SK-N-SH (cell line): ENCODE data around the gene BCL7B. TPM values are rescaled to one million over a fixed set of nuclear protein-coding genes. Genes with fewer than 3 reads are reported as not detected.
"Not testable (repeated sequence)": the region's sequence is repeated elsewhere in the genome, so short reads cannot be mapped to it uniquely, and the experiment has no call there.

ENCODE experiments used
- CTCF ChIA-PET: fragments of 300-600, 350-600 bp; formaldehyde crosslinking; extraction: SDS; loops from one replicate; lab custom pipeline; 2021; lab: Yijun Ruan, JAX
- POLR2A ChIA-PET: fragments of 350-600 bp; sonication (Branson Sonifier 250); formaldehyde crosslinking; extraction: SDS; loops from one replicate; lab custom pipeline; 2020; ENCODE audit warnings: antibody characterized with exemption, inconsistent platforms; lab: Yijun Ruan, JAX
- DNase-seq: peaks from one replicate; pipeline ENCODE4 v3.0.0; 2012
- H2AFZ ChIP-seq: fragments of 200-600 bp; sonication (generic); 2 replicates; pipeline ENCODE4 v1.8.1; 2016; ENCODE audit warnings: antibody characterized with exemption, mild to moderate bottlenecking, low read depth
- H3F3A ChIP-seq: fragments of 200-600 bp; sonication (generic); replicated peaks from 2 replicates; pipeline ENCODE3; 2016; ENCODE audit warnings: antibody characterized with exemption, mild to moderate bottlenecking; ENCODE audit not compliant: insufficient read depth
- H3K27ac ChIP-seq, 2 experiments: fragments of 200-500 bp in 1 of 2; fragments of 200-600 bp in 1 of 2; sonication (Bioruptor generic) in 1 of 2; sonication (generic), shearing (Covaris generic) in 1 of 2; 2 replicates each; pipeline versions ENCODE4 v1.5.1 to v1.6.1; 2014 to 2016; ENCODE audit warnings: low read depth in 2 of 2, inconsistent platforms in 1 of 2, low read length in 1 of 2, mild to moderate bottlenecking in 1 of 2, mixed read lengths in 1 of 2
- H3K27me3 ChIP-seq: fragments of 200-600 bp; sonication (generic), shearing (Covaris generic); 2 replicates; pipeline ENCODE4 v1.6.1; 2016; ENCODE audit warnings: mixed run types; ENCODE audit not compliant: insufficient read depth
- H3K36me3 ChIP-seq, 2 experiments: fragments of 200-500 bp in 1 of 2; fragments of 200-600 bp in 1 of 2; sonication (Bioruptor generic) in 1 of 2; sonication (generic) in 1 of 2; replicated peaks in 1 of 2; 2 replicates each; pipeline versions ENCODE3 to v1.5.1; 2014 to 2016; ENCODE audit warnings: low read length in 1 of 2, mild to moderate bottlenecking in 1 of 2; ENCODE audit not compliant: insufficient read depth in 2 of 2, control insufficient read depth in 1 of 2
- H3K4me1 ChIP-seq, 2 experiments: fragments of 200-500 bp in 1 of 2; fragments of 200-600 bp in 1 of 2; sonication (Bioruptor generic) in 1 of 2; sonication (generic), shearing (Covaris generic) in 1 of 2; 2 replicates each; pipeline versions ENCODE4 v1.5.1 to v1.6.1; 2014 to 2016; ENCODE audit warnings: low read depth in 1 of 2, low read length in 1 of 2, mixed run types in 1 of 2; ENCODE audit not compliant: insufficient read depth in 2 of 2, control insufficient read depth in 1 of 2
- H3K4me2 ChIP-seq: fragments of 200-600 bp; sonication (generic), shearing (Covaris generic); 2 replicates; pipeline ENCODE4 v1.6.1; 2017; ENCODE audit warnings: mixed run types
- H3K4me3 ChIP-seq, 2 experiments: fragments of 200-500 bp in 1 of 2; fragments of 200-600 bp in 1 of 2; sonication (Bioruptor generic) in 1 of 2; sonication (generic), shearing (Covaris generic) in 1 of 2; 2 replicates each; pipeline versions ENCODE4 v1.5.1 to v1.8.1; 2014 to 2016; ENCODE audit warnings: low read depth in 2 of 2, inconsistent platforms in 1 of 2, low read length in 1 of 2, mild to moderate bottlenecking in 1 of 2, mixed read lengths in 1 of 2, moderate library complexity in 1 of 2
- H3K79me2 ChIP-seq: fragments of 200-600 bp; sonication (generic); 2 replicates; pipeline ENCODE4 v1.8.1; 2017; ENCODE audit warnings: mild to moderate bottlenecking; ENCODE audit not compliant: insufficient read depth
- H3K9ac ChIP-seq: fragments of 200-600 bp; sonication (generic); 2 replicates; pipeline ENCODE4 v1.6.1; 2017; ENCODE audit warnings: mixed run types
- H3K9me2 ChIP-seq: fragments of 200-600 bp; sonication (generic); 2 replicates; pipeline ENCODE4 v1.6.1; 2017; ENCODE audit warnings: mixed run types
- H3K9me3 ChIP-seq: fragments of 200-600 bp; sonication (generic); 2 replicates; pipeline ENCODE4 v1.6.1; 2017; ENCODE audit warnings: mixed run types, mild to moderate bottlenecking, moderate library complexity
- H4K20me1 ChIP-seq: fragments of 200-600 bp; sonication (generic); 2 replicates; pipeline ENCODE4 v1.6.1; 2017; ENCODE audit warnings: mild to moderate bottlenecking, mixed run types; ENCODE audit not compliant: insufficient read depth
- FOSL2 ChIP-seq: IDR thresholded peaks from 2 replicates; pipeline ENCODE4 v1.4.0; 2012; ENCODE audit warnings: low read depth, mild to moderate bottlenecking, moderate library complexity, borderline replicate concordance
- FOXM1 ChIP-seq: IDR thresholded peaks from 2 replicates; pipeline ENCODE4 v1.4.0; 2012; ENCODE audit warnings: low read depth, mild to moderate bottlenecking
- GABPA ChIP-seq: IDR thresholded peaks from 2 replicates; pipeline ENCODE4 v1.4.0; 2012; ENCODE audit warnings: low read depth, mild to moderate bottlenecking
- MXI1 ChIP-seq: IDR thresholded peaks from 2 replicates; pipeline ENCODE4 v1.6.1; 2012; ENCODE audit warnings: mild to moderate bottlenecking, low read depth, low read length, improper control_type of control experiment
- NFIC ChIP-seq: IDR thresholded peaks from 2 replicates; pipeline ENCODE4 v1.4.0; 2012; ENCODE audit warnings: borderline replicate concordance
- RAD21 ChIP-seq: IDR thresholded peaks from 2 replicates; pipeline ENCODE4 v1.6.1; 2012; ENCODE audit warnings: mild to moderate bottlenecking, low read length
- RCOR1 ChIP-seq: fragments of 150-350 bp; IDR thresholded peaks from 2 replicates; pipeline ENCODE4 v1.6.1; 2017; ENCODE audit warnings: antibody characterized with exemption, low read length
- RFX5 ChIP-seq: IDR thresholded peaks from 2 replicates; pipeline ENCODE4 v1.6.1; 2012; ENCODE audit warnings: mild to moderate bottlenecking, improper control_type of control experiment, low read length
- RXRA ChIP-seq: IDR thresholded peaks from 2 replicates; pipeline ENCODE4 v1.4.0; 2012; ENCODE audit warnings: low read depth, mild to moderate bottlenecking, borderline replicate concordance
- SIN3A ChIP-seq: IDR thresholded peaks from 2 replicates; pipeline ENCODE4 v1.6.1; 2012; ENCODE audit warnings: low read depth, mild to moderate bottlenecking, low read length, moderate library complexity, borderline replicate concordance
- WGBS: methylation state at CpG from one replicate; pipeline ENCODE4 v1.1.6; 2017; ENCODE audit warnings: low lambda C conversion rate; 5-methylcytosine and 5-hydroxymethylcytosine counted together
- polyA plus RNA-seq, 3 experiments: library from polyadenylated mRNA; depleted of rRNA; stranded (reverse); fragments of >200 nt; gene quantifications; 2 replicates each; pipeline ENCODE4 v1.2.3, GENCODE V29; 2012
- TF ChIP-seq, protein P1 (sequence below): IDR thresholded peaks from 2 replicates; pipeline ENCODE4 v1.6.1; 2012; ENCODE audit warnings: mild to moderate bottlenecking, low read depth, low read length, moderate library complexity
- TF ChIP-seq, protein P2 (sequence below): fragments of 150-350 bp; IDR thresholded peaks from 2 replicates; pipeline ENCODE4 v1.6.1; 2016; ENCODE audit warnings: mild to moderate bottlenecking, low read depth, low read length

BCL7B gene
- polyA plus RNA-seq, 1 of the 3 experiments (the other 2 are of a cell fraction) = 114 TPM

DNA sequence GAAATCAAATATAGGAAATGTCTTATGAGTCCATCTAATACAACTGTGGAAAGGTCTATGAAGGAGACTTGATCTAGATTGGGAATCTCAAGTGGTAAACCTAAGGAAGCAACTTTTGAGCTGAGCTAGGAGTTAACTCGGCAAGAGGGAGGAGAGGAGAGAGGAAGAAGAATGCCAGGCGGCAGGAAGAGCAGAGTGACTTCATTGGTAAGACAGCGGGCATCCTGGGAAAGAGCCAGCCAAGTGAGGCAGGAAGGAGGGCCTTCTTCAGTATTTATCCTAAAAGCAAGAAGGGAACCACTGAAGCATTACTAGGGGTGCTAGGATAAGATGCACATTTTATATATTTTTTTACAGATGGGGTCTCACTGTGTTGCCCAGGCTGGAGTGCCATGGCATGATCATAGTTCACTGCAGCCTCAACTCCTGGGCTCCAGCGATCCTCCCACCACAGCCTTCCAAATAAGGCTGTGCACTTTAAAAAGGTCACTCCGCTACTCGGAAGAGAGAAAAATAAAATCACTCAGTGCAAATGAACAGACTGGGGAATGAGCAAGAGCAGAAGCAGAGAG, 2.0 kb downstream of the BCL7B start (continued):
- TF ChIP-seq RFX5 (no peak), GABPA (no peak), RXRA (no peak), MXI1 (no peak), FOXM1 (no peak)
- TF ChIP-seq, protein P1, sequence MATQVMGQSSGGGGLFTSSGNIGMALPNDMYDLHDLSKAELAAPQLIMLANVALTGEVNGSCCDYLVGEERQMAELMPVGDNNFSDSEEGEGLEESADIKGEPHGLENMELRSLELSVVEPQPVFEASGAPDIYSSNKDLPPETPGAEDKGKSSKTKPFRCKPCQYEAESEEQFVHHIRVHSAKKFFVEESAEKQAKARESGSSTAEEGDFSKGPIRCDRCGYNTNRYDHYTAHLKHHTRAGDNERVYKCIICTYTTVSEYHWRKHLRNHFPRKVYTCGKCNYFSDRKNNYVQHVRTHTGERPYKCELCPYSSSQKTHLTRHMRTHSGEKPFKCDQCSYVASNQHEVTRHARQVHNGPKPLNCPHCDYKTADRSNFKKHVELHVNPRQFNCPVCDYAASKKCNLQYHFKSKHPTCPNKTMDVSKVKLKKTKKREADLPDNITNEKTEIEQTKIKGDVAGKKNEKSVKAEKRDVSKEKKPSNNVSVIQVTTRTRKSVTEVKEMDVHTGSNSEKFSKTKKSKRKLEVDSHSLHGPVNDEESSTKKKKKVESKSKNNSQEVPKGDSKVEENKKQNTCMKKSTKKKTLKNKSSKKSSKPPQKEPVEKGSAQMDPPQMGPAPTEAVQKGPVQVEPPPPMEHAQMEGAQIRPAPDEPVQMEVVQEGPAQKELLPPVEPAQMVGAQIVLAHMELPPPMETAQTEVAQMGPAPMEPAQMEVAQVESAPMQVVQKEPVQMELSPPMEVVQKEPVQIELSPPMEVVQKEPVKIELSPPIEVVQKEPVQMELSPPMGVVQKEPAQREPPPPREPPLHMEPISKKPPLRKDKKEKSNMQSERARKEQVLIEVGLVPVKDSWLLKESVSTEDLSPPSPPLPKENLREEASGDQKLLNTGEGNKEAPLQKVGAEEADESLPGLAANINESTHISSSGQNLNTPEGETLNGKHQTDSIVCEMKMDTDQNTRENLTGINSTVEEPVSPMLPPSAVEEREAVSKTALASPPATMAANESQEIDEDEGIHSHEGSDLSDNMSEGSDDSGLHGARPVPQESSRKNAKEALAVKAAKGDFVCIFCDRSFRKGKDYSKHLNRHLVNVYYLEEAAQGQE = no peak

DNA sequence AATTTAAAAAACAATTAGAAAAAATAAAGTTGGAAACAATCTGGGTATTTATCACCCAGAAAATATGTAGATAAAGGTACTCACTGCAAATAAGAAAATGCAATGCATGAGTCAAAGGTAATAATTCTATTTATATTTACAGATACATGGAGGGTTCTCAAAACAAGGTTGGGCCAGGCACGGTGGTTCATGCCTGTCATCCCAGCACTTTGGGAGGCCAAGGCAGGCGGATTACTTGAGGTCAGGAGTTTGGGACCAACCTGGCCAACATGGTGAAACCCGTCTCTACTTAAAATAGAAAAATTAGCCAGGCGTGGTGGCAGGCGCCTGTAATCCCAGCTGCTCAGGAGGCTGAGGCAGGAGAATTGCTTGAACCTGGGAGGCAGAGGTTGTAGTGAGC, 7.4 kb downstream of the BCL7B start:
- POLR2A ChIA-PET, DNase-seq, H3K9me2 ChIP-seq, H3K27me3 ChIP-seq, H3K4me2 ChIP-seq, H3K9me3 ChIP-seq, H3K27ac ChIP-seq, CTCF ChIA-PET, H3K4me3 ChIP-seq, H2AFZ ChIP-seq, H3K9ac ChIP-seq, H3K4me1 ChIP-seq: not testable (repeated sequence)
- peaks cover 10 to 67% of the 10 kb centered on the region in 2 experiments for H3K36me3 ChIP-seq
- H4K20me1 ChIP-seq = peaks cover 67% of the 10 kb centered on the region
- 92% methylated on average over 5 of the region's 5 CpGs for WGBS
- peaks cover 18% of the 10 kb centered on the region for H3F3A ChIP-seq
- H3K79me2 ChIP-seq = peaks cover 100% of the 10 kb centered on the region

DNA sequence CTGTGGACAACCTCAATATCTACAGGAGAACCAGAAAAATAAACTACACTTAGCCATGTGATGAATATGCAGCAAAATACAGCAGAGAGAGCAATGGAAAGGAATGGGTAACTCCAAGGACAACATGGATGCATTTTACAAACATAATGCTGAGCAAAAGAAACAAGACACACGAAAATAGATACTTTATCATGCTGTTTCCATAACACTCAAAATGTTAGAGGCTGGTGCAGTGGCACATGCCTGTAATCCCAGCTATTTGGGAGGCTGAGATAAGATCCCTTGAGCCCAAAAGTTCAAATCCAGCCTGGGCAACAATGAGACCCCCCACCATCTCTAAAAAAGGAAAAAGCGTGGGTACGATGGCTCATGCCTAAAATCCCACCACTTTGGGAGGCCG, 8.3 kb downstream of the BCL7B start:
- Histone ChIP-seq H3K79me2 (peaks cover 100% of the 10 kb centered on the region), H4K20me1 (peaks cover 66% of the 10 kb centered on the region)
- POLR2A ChIA-PET = no interaction called here

More for the DNA sequence above, 8.3 kb downstream of the BCL7B start:
- 95% methylated on average over 4 of the region's 4 CpGs for WGBS
- Histone ChIP-seq H3K9ac (no peak overlapping the region), H2AFZ (no peak overlapping the region), H3K4me3 (no peak overlapping the region), H3K9me2 (no peaks in the 10 kb centered on the region), H3K9me3 (no peaks in the 10 kb centered on the region), H3K27ac (no peak overlapping the region), H3K36me3 (peaks cover 10 to 58% of the 10 kb centered on the region in 2 experiments), H3K4me1 (no peaks in the 10 kb centered on the region), H3K27me3 (no peaks in the 10 kb centered on the region), H3F3A (peaks cover 18% of the 10 kb centered on the region), H3K4me2 (no peak overlapping the region)
- TF ChIP-seq, protein P2, sequence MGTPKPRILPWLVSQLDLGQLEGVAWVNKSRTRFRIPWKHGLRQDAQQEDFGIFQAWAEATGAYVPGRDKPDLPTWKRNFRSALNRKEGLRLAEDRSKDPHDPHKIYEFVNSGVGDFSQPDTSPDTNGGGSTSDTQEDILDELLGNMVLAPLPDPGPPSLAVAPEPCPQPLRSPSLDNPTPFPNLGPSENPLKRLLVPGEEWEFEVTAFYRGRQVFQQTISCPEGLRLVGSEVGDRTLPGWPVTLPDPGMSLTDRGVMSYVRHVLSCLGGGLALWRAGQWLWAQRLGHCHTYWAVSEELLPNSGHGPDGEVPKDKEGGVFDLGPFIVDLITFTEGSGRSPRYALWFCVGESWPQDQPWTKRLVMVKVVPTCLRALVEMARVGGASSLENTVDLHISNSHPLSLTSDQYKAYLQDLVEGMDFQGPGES = no peak
- TF ChIP-seq RAD21 = no peak
- no peak for TF ChIP-seq RCOR1
- TF ChIP-seq GABPA = no peak
- no peak for TF ChIP-seq SIN3A
- TF ChIP-seq NFIC = no peak
- no peak for TF ChIP-seq FOSL2
- DNase-seq = no peak
- CTCF ChIA-PET = no interaction called here
